ENCODE results near the gene MANEAL.

Gene MANEAL

DNA sequence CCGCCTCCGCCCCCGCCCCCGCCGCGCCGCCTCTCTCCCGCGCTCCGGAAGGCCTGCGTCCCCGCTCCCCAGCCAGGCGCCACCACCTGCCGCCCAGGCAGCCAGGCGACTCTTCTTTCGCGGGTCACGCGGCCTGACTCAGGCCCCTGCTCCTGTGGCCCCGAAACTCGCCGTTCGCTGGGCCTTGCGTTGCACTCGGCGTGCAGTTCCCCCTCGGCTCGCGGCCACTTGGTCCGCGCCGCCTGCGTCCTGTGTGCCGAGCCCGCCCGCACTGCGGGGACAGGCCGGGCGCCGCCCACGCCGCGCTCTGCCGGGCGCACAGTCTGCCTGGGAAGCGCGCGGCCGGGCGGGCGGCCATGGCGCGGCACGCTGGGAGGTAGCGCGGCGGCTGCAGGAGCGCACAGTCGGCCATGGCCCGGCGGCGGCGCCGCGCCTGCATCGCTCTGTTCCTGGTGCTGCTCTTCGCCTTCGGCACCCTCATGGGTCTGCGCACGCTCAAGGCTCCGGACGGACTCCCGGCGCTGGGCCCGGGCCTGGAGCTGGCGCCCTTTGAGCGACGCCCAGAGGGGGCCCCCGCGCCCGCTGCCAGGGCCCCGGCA is at the start of gene MANEAL:
TSS of gene MANEAL (plus strand) at position 75 of the 599 bp plus-strand sequence. CDS start at position 411, 336 bp downstream.
- no peak within 1 kb of the TSS for H3K27ac ChIP-seq (ENCODE audit: low read length)
- H3K36me3 ChIP-seq (ENCODE audit: control insufficient read depth in 1 of 2, insufficient read depth in 2 of 2, low read length in 2 of 2) = no peaks in the 10 kb centered on the region
- H3K9me3 ChIP-seq (ENCODE audit: control insufficient read depth in 1 of 2, low read length in 2 of 2) = no peaks in the 10 kb centered on the region
- H3K27me3 ChIP-seq (ENCODE audit: low read depth, low read length) = no peaks in the 10 kb centered on the region
- H3K4me3 ChIP-seq (ENCODE audit: low read depth in 1 of 2, low read length in 2 of 2) = peak within 1 kb of the TSS in 1 of 2 donors; percentile 59
- H3K4me1 ChIP-seq (ENCODE audit: control insufficient read depth in 1 of 2, insufficient read depth in 2 of 2, low read length in 2 of 2) = peaks cover 0 to 17% of the 10 kb centered on the region in 2 donors

- Histone ChIP-seq H3K9me3 (ENCODE audit: control insufficient read depth in 1 of 2, low read length in 2 of 2) (peaks cover 0 to 9% of the 10 kb centered on the region in 2 donors), H3K27ac (ENCODE audit: low read length) (no peak overlapping the region), H3K36me3 (ENCODE audit: control insufficient read depth in 1 of 2, insufficient read depth in 2 of 2, low read length in 2 of 2) (no peaks in the 10 kb centered on the region), H3K27me3 (ENCODE audit: low read depth, low read length) (no peaks in the 10 kb centered on the region), H3K4me3 (ENCODE audit: low read depth in 1 of 2, low read length in 2 of 2) (no peak overlapping the region), H3K4me1 (ENCODE audit: control insufficient read depth in 1 of 2, insufficient read depth in 2 of 2, low read length in 2 of 2) (no peaks in the 10 kb centered on the region)
Measured at GRCh38 chr1:37746806-37747205, 46.8 kb upstream of the MANEAL start.

DNA sequence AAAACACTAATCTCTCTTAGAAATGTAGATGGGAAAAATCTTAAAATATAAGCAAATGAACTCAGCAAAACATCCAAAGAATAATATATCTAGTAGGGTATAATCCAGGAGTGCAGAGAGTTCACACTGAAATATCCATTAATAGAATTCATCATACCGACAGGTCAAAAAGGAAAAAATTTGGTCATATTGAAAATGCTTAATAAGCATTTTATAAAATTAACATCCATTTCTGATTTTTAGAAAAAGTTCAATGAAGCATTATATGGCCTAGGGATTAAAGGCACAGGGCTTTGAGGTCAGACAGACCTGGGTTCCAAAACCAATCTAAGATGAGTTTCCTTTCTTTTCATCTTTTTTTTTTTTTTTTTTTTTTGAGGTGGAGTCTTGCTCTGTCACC is 45.1 kb upstream of the MANEAL start:
- H3K36me3 ChIP-seq (ENCODE audit: control insufficient read depth in 1 of 2, insufficient read depth in 2 of 2, low read length in 2 of 2) = no peaks in the 10 kb centered on the region
- no peak overlapping the region for H3K4me3 ChIP-seq (ENCODE audit: low read depth in 1 of 2, low read length in 2 of 2)
- H3K27me3 ChIP-seq (ENCODE audit: low read depth, low read length) = peaks cover 10% of the 10 kb centered on the region
- no peak overlapping the region for H3K27ac ChIP-seq (ENCODE audit: low read length)
- no peaks in the 10 kb centered on the region for H3K4me1 ChIP-seq (ENCODE audit: control insufficient read depth in 1 of 2, insufficient read depth in 2 of 2, low read length in 2 of 2)
- H3K9me3 ChIP-seq (ENCODE audit: control insufficient read depth in 1 of 2, low read length in 2 of 2) = peaks cover 0 to 9% of the 10 kb centered on the region in 2 donors

- no peaks in the 10 kb centered on the region for H3K36me3 ChIP-seq (ENCODE audit: control insufficient read depth in 1 of 2, insufficient read depth in 2 of 2, low read length in 2 of 2)
- H3K27me3 ChIP-seq (ENCODE audit: low read depth, low read length) = peaks cover 21% of the 10 kb centered on the region
- H3K4me1 ChIP-seq (ENCODE audit: control insufficient read depth in 1 of 2, insufficient read depth in 2 of 2, low read length in 2 of 2) = no peaks in the 10 kb centered on the region
- no peak overlapping the region for H3K27ac ChIP-seq (ENCODE audit: low read length)
- H3K9me3 ChIP-seq (ENCODE audit: control insufficient read depth in 1 of 2, low read length in 2 of 2) = peaks cover 0 to 2% of the 10 kb centered on the region in 2 donors
- no peak overlapping the region for H3K4me3 ChIP-seq (ENCODE audit: low read depth in 1 of 2, low read length in 2 of 2)
Measured at GRCh38 chr1:37752213-37752582, 41.4 kb upstream of the MANEAL start.

GRCh38 chr1:37752583-37753471 is 40.8 kb upstream of the MANEAL start:
- no peaks in the 10 kb centered on the region for H3K36me3 ChIP-seq (ENCODE audit: control insufficient read depth in 1 of 2, insufficient read depth in 2 of 2, low read length in 2 of 2)
- no peaks in the 10 kb centered on the region for H3K9me3 ChIP-seq (ENCODE audit: control insufficient read depth in 1 of 2, low read length in 2 of 2)
- H3K4me1 ChIP-seq (ENCODE audit: control insufficient read depth in 1 of 2, insufficient read depth in 2 of 2, low read length in 2 of 2) = no peaks in the 10 kb centered on the region
- H3K27me3 ChIP-seq (ENCODE audit: low read depth, low read length) = peaks cover 21% of the 10 kb centered on the region
- no peak overlapping the region for H3K27ac ChIP-seq (ENCODE audit: low read length)
- no peak overlapping the region for H3K4me3 ChIP-seq (ENCODE audit: low read depth in 1 of 2, low read length in 2 of 2)

GRCh38 chr1:37753473-37754321 is 40.0 kb upstream of the MANEAL start:
- Histone ChIP-seq H3K4me3 (ENCODE audit: low read depth in 1 of 2, low read length in 2 of 2) (no peak overlapping the region), H3K36me3 (ENCODE audit: control insufficient read depth in 1 of 2, insufficient read depth in 2 of 2, low read length in 2 of 2) (no peaks in the 10 kb centered on the region), H3K27ac (ENCODE audit: low read length) (no peak overlapping the region), H3K27me3 (ENCODE audit: low read depth, low read length) (peaks cover 21% of the 10 kb centered on the region), H3K4me1 (ENCODE audit: control insufficient read depth in 1 of 2, insufficient read depth in 2 of 2, low read length in 2 of 2) (no peaks in the 10 kb centered on the region), H3K9me3 (ENCODE audit: control insufficient read depth in 1 of 2, low read length in 2 of 2) (no peaks in the 10 kb centered on the region)

- H3K27me3 ChIP-seq (ENCODE audit: low read depth, low read length) = peaks cover 21% of the 10 kb centered on the region
- H3K4me1 ChIP-seq (ENCODE audit: control insufficient read depth in 1 of 2, insufficient read depth in 2 of 2, low read length in 2 of 2) = no peaks in the 10 kb centered on the region
- H3K27ac ChIP-seq (ENCODE audit: low read length) = no peak overlapping the region
- no peak overlapping the region for H3K4me3 ChIP-seq (ENCODE audit: low read depth in 1 of 2, low read length in 2 of 2)
- H3K9me3 ChIP-seq (ENCODE audit: control insufficient read depth in 1 of 2, low read length in 2 of 2) = no peaks in the 10 kb centered on the region
- no peaks in the 10 kb centered on the region for H3K36me3 ChIP-seq (ENCODE audit: control insufficient read depth in 1 of 2, insufficient read depth in 2 of 2, low read length in 2 of 2)
Measured at GRCh38 chr1:37755290-37755689, 38.4 kb upstream of the MANEAL start.

DNA sequence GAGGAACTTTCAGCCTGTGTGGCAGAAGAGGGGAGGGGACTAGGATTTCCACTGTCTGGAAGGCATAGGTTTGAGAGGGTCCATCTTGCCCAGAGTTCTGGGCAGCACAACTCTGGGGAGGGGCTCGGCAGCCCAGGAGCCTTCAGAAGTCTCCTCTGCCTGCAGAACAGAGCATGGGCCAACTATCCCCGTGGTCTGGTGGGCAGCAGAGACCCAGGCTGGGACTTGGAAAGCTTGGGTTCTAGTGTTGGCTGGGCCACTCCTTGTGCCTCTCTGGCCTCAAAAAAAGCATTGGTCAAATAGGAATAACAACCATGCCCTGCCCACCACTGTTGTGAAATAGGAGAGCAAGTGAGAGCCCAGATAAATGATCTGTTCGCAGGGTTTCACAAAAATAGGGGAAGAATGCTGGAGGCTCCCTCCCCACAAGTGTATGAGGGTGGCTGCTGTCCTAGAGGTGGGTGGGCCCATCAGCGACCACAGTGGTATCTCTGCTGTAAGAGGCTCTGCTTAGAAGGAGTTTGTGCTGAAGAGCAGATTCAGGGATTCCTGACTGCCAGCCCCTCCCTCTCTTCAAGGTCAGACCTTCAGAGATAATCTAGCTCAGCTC is 37.6 kb upstream of the MANEAL start:
- Histone ChIP-seq H3K27me3 (ENCODE audit: low read depth, low read length) (peaks cover 21% of the 10 kb centered on the region), H3K36me3 (ENCODE audit: control insufficient read depth in 1 of 2, insufficient read depth in 2 of 2, low read length in 2 of 2) (no peaks in the 10 kb centered on the region), H3K4me1 (ENCODE audit: control insufficient read depth in 1 of 2, insufficient read depth in 2 of 2, low read length in 2 of 2) (no peaks in the 10 kb centered on the region), H3K9me3 (ENCODE audit: control insufficient read depth in 1 of 2, low read length in 2 of 2) (no peaks in the 10 kb centered on the region), H3K4me3 (ENCODE audit: low read depth in 1 of 2, low read length in 2 of 2) (no peak overlapping the region), H3K27ac (ENCODE audit: low read length) (no peak overlapping the region)

- Histone ChIP-seq H3K27me3 (ENCODE audit: low read depth, low read length) (peaks cover 28% of the 10 kb centered on the region), H3K36me3 (ENCODE audit: control insufficient read depth in 1 of 2, insufficient read depth in 2 of 2, low read length in 2 of 2) (no peaks in the 10 kb centered on the region), H3K9me3 (ENCODE audit: control insufficient read depth in 1 of 2, low read length in 2 of 2) (no peaks in the 10 kb centered on the region), H3K4me3 (ENCODE audit: low read depth in 1 of 2, low read length in 2 of 2) (no peak overlapping the region), H3K27ac (ENCODE audit: low read length) (no peak overlapping the region), H3K4me1 (ENCODE audit: control insufficient read depth in 1 of 2, insufficient read depth in 2 of 2, low read length in 2 of 2) (no peaks in the 10 kb centered on the region)
Measured at GRCh38 chr1:37759451-37759850, 34.2 kb upstream of the MANEAL start.

DNA sequence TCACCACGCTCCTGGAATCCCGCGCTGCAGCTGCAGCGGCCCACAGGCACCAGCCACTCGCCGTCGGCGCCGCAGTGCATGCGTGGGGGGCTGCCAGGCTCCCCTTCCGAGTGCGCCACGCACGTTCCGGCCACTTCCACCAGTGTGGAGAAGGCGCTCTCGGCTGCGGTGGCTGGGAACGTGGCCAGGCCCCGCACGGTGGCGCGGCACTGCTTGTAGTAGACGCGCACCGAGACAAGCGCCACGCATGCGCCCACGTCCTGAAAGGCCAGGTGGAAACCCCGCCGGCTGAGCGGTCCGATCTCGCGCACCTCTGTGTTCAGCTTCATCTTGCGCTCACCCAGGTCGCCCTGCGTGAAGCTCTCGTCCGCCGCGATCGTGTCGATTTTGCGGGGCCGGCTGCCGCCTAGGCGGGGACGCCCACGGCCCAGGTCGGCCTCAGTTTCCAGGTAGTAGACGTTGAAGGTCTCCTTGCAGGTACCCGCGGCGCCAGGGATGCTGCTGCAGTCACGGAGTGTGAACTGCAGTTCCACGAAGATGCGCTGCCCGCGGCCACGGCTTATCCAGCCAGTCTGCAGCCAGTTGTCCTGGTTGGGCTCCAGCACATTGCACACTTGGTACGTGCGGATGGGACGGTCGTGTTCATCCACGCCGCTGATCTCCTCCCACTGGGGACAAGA is 32.1 kb upstream of the MANEAL start:
- Histone ChIP-seq H3K36me3 (ENCODE audit: control insufficient read depth in 1 of 2, insufficient read depth in 2 of 2, low read length in 2 of 2) (no peaks in the 10 kb centered on the region), H3K27me3 (ENCODE audit: low read depth, low read length) (peaks cover 43% of the 10 kb centered on the region), H3K9me3 (ENCODE audit: control insufficient read depth in 1 of 2, low read length in 2 of 2) (no peaks in the 10 kb centered on the region), H3K4me3 (ENCODE audit: low read depth in 1 of 2, low read length in 2 of 2) (no peak overlapping the region), H3K4me1 (ENCODE audit: control insufficient read depth in 1 of 2, insufficient read depth in 2 of 2, low read length in 2 of 2) (no peaks in the 10 kb centered on the region), H3K27ac (ENCODE audit: low read length) (no peak overlapping the region)
